K562 (cell line): ENCODE data around the gene FJX1. TPM values are rescaled to one million over a fixed set of nuclear protein-coding genes. Genes with fewer than 3 reads are reported as not detected.
A peak's percentile ranks its signal among the peaks of the same experiment; 100 is the strongest.

Source experiments
- ATAC-seq: fragments of 200-7000 bp; cut with Tn5 transposase; 3 replicates; pipeline ENCODE4 v1.9.1; 2020; ENCODE audit warnings: moderate library complexity
- BruUV-seq: library from RNA; stranded (reverse); fragments of 400-500 nt; replicated peaks from 2 replicates; lab custom pipeline; 2021; lab: Mats Ljungman, UMichigan
- CTCF ChIA-PET: fragments of 300-600 bp; formaldehyde crosslinking; extraction: SDS; loops from one replicate; lab custom pipeline; 2021; ENCODE audit warnings: low intra/inter-chr PET ratio; lab: Yijun Ruan, JAX
- POLR2A ChIA-PET: fragments of 300-600, 350-650 bp; sonication (Branson Sonifier 250); formaldehyde crosslinking; extraction: SDS; loops from one replicate; lab custom pipeline; 2021; ENCODE audit warnings: antibody characterized with exemption, inconsistent platforms; lab: Yijun Ruan, JAX
- DNase-seq, 4 experiments: peaks; one replicate each; pipeline versions ENCODE4 v3.0.0 to v3.0.0-alpha.2; 2011 to 2018; ENCODE audit warnings: low spot score in 3 of 4, mixed read lengths in 3 of 4; ENCODE audit errors: extremely low read depth in 1 of 4
- FAIRE-seq: peaks from 2 replicates; lab custom pipeline; 2011; peaks lifted over from hg19 to GRCh38; lab: Jason Lieb, UNC
- H2AFZ ChIP-seq: 2 replicates; pipeline ENCODE4 v1.6.0; 2011; ENCODE audit warnings: low read depth, low read length, control low read depth, inconsistent platforms
- H3K27ac ChIP-seq: fragments of 200-600 bp; 3 replicates; pipeline ENCODE4 v1.8.0; 2011; ENCODE audit warnings: low read depth, mild to moderate bottlenecking, control low read depth, inconsistent platforms, low read length, moderate library complexity, mixed read lengths; ENCODE audit errors: extremely low read depth
- H3K27me3 ChIP-seq, 2 experiments: fragments of 300-600 bp in 1 of 2; 2 replicates in 1 of 2; 3 replicates in 1 of 2; pipeline versions ENCODE4 v1.6.0 to v1.8.0; 2011; ENCODE audit warnings: inconsistent platforms in 2 of 2, low read length in 2 of 2, mild to moderate bottlenecking in 1 of 2, mixed read lengths in 1 of 2, moderate library complexity in 1 of 2; ENCODE audit not compliant: control insufficient read depth in 2 of 2, insufficient read depth in 2 of 2
- H3K36me3 ChIP-seq: fragments of 300-600 bp; 3 replicates; pipeline ENCODE4 v1.8.0; 2011; ENCODE audit warnings: mild to moderate bottlenecking, low read length, inconsistent platforms; ENCODE audit not compliant: control insufficient read depth, insufficient read depth
- H3K4me1 ChIP-seq, 2 experiments: fragments of 200-600 bp in 1 of 2; replicated peaks in 1 of 2; 2 replicates in 1 of 2; 3 replicates in 1 of 2; pipeline versions ENCODE4 v1.5.1 to v1.8.0; 2011; ENCODE audit warnings: inconsistent platforms in 2 of 2, low read length in 2 of 2, mild to moderate bottlenecking in 1 of 2, mixed read lengths in 1 of 2, moderate library complexity in 1 of 2; ENCODE audit not compliant: control insufficient read depth in 2 of 2, insufficient read depth in 2 of 2
- H3K4me2 ChIP-seq: 2 replicates; pipeline ENCODE4 v1.6.1; 2011; ENCODE audit warnings: low read length, control low read depth, inconsistent platforms, mixed read lengths; ENCODE audit not compliant: insufficient read depth
- H3K4me3 ChIP-seq: fragments of 200-600 bp; sonication (generic), shearing (Covaris generic); 2 replicates; pipeline ENCODE4 v1.5.1; 2016; ENCODE audit warnings: control low read depth, inconsistent platforms
- H3K79me2 ChIP-seq: fragments of 200-600 bp; 3 replicates; pipeline ENCODE4 v1.8.0; 2011; ENCODE audit warnings: low read length, inconsistent platforms; ENCODE audit not compliant: control insufficient read depth, insufficient read depth
- H3K9ac ChIP-seq, 2 experiments: 2 replicates each; pipeline versions ENCODE4 v1.6.0 to v1.6.1; 2011; ENCODE audit warnings: low read depth in 2 of 2, low read length in 2 of 2, control low read depth in 1 of 2, inconsistent platforms in 1 of 2, mild to moderate bottlenecking in 1 of 2, mixed read lengths in 1 of 2; ENCODE audit not compliant: insufficient read depth in 1 of 2
- H3K9me1 ChIP-seq: one replicate; pipeline ENCODE4 v1.6.0; 2011; ENCODE audit warnings: inconsistent platforms, mild to moderate bottlenecking, low read length, moderate library complexity; ENCODE audit not compliant: control insufficient read depth, insufficient read depth
- H3K9me3 ChIP-seq: replicated peaks from 2 replicates; pipeline ENCODE4 v1.5.1; 2011; ENCODE audit warnings: low read depth, low read length, inconsistent platforms; ENCODE audit not compliant: control insufficient read depth, insufficient read depth
- H4K20me1 ChIP-seq: replicated peaks from 2 replicates; pipeline ENCODE4 v1.6.1; 2011; ENCODE audit warnings: low read length, inconsistent platforms, mixed read lengths; ENCODE audit not compliant: control insufficient read depth, insufficient read depth
- AFF1 ChIP-seq, 2 experiments: fragments of 450-650 bp; IDR thresholded peaks; 2 replicates each; pipeline ENCODE4 v1.6.1; 2018; ENCODE audit warnings: mild to moderate bottlenecking in 2 of 2, low read depth in 1 of 2; ENCODE audit not compliant: partially characterized antibody in 2 of 2
- CBX8 ChIP-seq: fragments of 200-600 bp; sonication (generic); IDR thresholded peaks from 2 replicates; pipeline ENCODE4 v1.6.1; 2012; ENCODE audit warnings: borderline replicate concordance, mixed run types, low read depth, mild to moderate bottlenecking, moderate library complexity, mixed read lengths, low read length, control low read depth, inconsistent platforms; ENCODE audit not compliant: poor library complexity, severe bottlenecking; ENCODE audit errors: extremely low read depth
- MLX ChIP-seq, 2 experiments: fragments of 450-650 bp in 1 of 2; sonication (generic) in 1 of 2; formaldehyde crosslinking; conservative IDR thresholded peaks; 2 replicates each; pipeline versions ENCODE4 v1.4.0 to v1.8.1; 2020 to 2022; ENCODE audit warnings: mild to moderate bottlenecking in 1 of 2, missing genetic modification reagents in 1 of 2
- RHOXF2B ChIP-seq: fragments of 250-450 bp; sonication (Bioruptor Pico); conservative IDR thresholded peaks from 2 replicates; pipeline ENCODE4 v1.5.1; 2021
- RUNX1 ChIP-seq: sonication (generic); IDR thresholded peaks from 2 replicates; pipeline ENCODE4 v1.6.1; 2016; ENCODE audit warnings: antibody characterized with exemption, low read depth
- TGIF2 ChIP-seq: sonication (generic); formaldehyde crosslinking; IDR thresholded peaks from 2 replicates; pipeline ENCODE4 v1.8.1; 2022; ENCODE audit warnings: mild to moderate bottlenecking, missing genetic modification reagents, moderate library complexity
- ZNF274 ChIP-seq: IDR thresholded peaks from 2 replicates; pipeline ENCODE4 v1.6.1; 2011; ENCODE audit warnings: low read depth, mild to moderate bottlenecking, low read length, moderate library complexity, borderline replicate concordance
- ZNF347 ChIP-seq: fragments of 450-650 bp; formaldehyde crosslinking; IDR thresholded peaks from 2 replicates; pipeline ENCODE4 v1.4.0; 2020; ENCODE audit warnings: low read depth, mild to moderate bottlenecking, moderate library complexity
- WGBS: fragments of 100-300 bp; shearing (Covaris generic); methylation state at CpG from one replicate; pipeline ENCODE4 v1.1.6; 2016; ENCODE audit warnings: low coverage, mixed read lengths; ENCODE audit not compliant: insufficient coverage; ENCODE audit errors: missing lambda C conversion rate; 5-methylcytosine and 5-hydroxymethylcytosine counted together
- in situ Hi-C: fragments of 300-500 bp; cut with MboI; formaldehyde crosslinking; loops from 4 replicates; pipeline ENCODE4 v1.15.0; 2018; ENCODE audit warnings: inconsistent platforms, mixed read lengths
- intact Hi-C: fragments of 100-400 bp; cut with micrococcal nuclease; formaldehyde crosslinking; loops from 2 replicates; pipeline ENCODE4 v1.14.2; 2022
- polyA plus RNA-seq, 8 experiments: library from polyadenylated mRNA; depleted of rRNA in 4 of 8; stranded (reverse) in 5 of 8; unstranded in 3 of 8; fragments of >200 nt; fragmentation: Nextera tagmentation in 2 of 8; fragmentation: Illumina TruSeq in 1 of 8; extraction: Ambion mirVana in 2 of 8; extraction: Trizol in 1 of 8; gene quantifications; 2 replicates each; pipeline versions ENCODE4 v1.2.1 to v1.2.3, GENCODE V29; 2011 to 2014; ENCODE audit warnings: inconsistent platforms in 1 of 8, missing spikeins in 1 of 8
- total RNA-seq, 7 experiments: library from RNA; depleted of rRNA in 6 of 7; stranded (reverse); fragments of >200 nt in 6 of 7; fragmentation: Illumina TruSeq in 2 of 7; extraction: Trizol in 2 of 7; gene quantifications; 2 replicates each; pipeline versions ENCODE4 v1.2.1 to v1.2.3, GENCODE V29; 2011 to 2021; ENCODE audit warnings: low replicate concordance in 1 of 7

The FJX1 gene
- total and polyA plus RNA-seq, 9 of the 15 experiments (the other 6 are each of a cell fraction or from before 2014, with no cell fraction given), result 0.10 to 2.7 (median 0.72) TPM

GRCh38 chr11:35620795-35621194 is 2.5 kb downstream of the FJX1 start:
- Histone ChIP-seq H3K4me3 (no peak overlapping the region), H3K9ac (no peak overlapping the region), H2AFZ (no peak overlapping the region), H3K27ac (no peak overlapping the region), H3K36me3 (no peaks in the 10 kb centered on the region), H3K27me3 (peaks cover 21 to 37% of the 10 kb centered on the region in 2 experiments), H3K79me2 (no peaks in the 10 kb centered on the region), H3K9me3 (no peaks in the 10 kb centered on the region), H3K4me1 (peaks cover 0 to 24% of the 10 kb centered on the region in 2 experiments; a peak in 4 of 5 replicates), H4K20me1 (peaks cover 9% of the 10 kb centered on the region), H3K4me2 (no peak overlapping the region), H3K9me1 (no peaks in the 10 kb centered on the region)
- ATAC-seq (no peak), FAIRE-seq (no peak), DNase-seq (no peak)
- WGBS, result 23% methylated on average over 2 of the region's 2 CpGs
- POLR2A ChIA-PET, result interaction anchor here (0.6 kb wide), 1 partner anchor 27 kb away, joined by 3 read pairs; no protein-coding TSS in a partner anchor
- in situ Hi-C loops (no loop called here), intact Hi-C loops (no loop called here)
- no peak for TF ChIP-seq RHOXF2B
- TF ChIP-seq MLX (CRISPR knock-in tag; conservative IDR thresholded peaks at IDR 0.05), result no peak
- peak; percentile 76 for TF ChIP-seq CBX8
- TF ChIP-seq TGIF2 (CRISPR knock-in tag), result no peak
- TF ChIP-seq AFF1 (IDR thresholded peaks at IDR 0.05; ENCODE audit: low read depth in 1 of 2, partially characterized antibody in 2 of 2), result no peak
- no peak for TF ChIP-seq RUNX1
- no peak for TF ChIP-seq ZNF347
- no peak for TF ChIP-seq ZNF274
- CTCF ChIA-PET, result no interaction called here
- BruUV-seq, result no TSS peak
